Neural progenitor cell (in vitro differentiated cells): ENCODE results near the gene BPIFB2.

Source experiments
- EZH2phosphoT487 ChIP-seq: fragments of 200-600 bp; sonication (generic); IDR thresholded peaks from 2 replicates; pipeline ENCODE4 v1.6.1; 2017; ENCODE audit warnings: antibody characterized with exemption
- TF ChIP-seq, protein P1 (sequence below): fragments of 200-600 bp; sonication (generic); IDR thresholded peaks from 2 replicates; pipeline ENCODE4 v1.5.1; 2017; ENCODE audit warnings: antibody characterized with exemption, mild to moderate bottlenecking

DNA sequence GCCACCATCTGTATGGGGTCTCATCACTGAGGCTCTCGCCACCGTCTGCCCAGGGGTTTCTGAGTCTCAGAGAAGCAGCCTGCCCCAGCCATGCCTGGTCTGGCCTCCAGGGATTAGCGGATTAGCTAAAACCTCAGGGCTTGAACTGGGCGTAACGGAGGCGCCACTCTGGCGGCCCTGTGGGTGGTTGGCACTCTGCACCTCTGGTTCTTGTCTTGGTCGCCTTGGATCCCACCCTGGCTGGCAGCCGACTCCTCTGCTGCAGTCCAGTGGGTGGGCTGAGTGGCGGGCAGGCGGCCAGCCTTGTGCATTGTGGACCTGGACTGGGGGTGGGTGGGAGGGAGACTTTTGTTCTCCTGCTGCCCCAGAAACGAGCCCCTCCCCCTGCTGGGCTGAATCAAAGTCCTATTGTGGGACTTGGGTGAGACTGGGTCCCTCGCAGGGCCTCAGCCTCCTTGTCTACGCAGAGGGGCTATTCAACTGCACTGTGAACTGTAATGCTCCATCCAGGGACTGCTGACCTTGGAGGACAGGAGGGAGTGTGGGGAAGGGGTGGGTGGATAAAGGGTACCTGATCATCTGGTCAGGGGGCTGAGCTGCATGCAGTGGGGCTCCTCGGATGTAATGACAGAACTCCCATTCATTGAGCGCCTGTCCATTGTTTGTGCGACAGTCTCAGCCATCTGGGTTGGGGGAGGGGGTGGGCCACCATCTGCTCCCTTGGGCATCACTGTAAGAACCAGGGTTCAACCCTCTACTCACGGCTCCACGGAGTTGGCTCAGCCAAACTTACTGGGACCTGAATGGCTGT is 27.2 kb upstream of the BPIFB2 start:
- TF ChIP-seq, protein P1, sequence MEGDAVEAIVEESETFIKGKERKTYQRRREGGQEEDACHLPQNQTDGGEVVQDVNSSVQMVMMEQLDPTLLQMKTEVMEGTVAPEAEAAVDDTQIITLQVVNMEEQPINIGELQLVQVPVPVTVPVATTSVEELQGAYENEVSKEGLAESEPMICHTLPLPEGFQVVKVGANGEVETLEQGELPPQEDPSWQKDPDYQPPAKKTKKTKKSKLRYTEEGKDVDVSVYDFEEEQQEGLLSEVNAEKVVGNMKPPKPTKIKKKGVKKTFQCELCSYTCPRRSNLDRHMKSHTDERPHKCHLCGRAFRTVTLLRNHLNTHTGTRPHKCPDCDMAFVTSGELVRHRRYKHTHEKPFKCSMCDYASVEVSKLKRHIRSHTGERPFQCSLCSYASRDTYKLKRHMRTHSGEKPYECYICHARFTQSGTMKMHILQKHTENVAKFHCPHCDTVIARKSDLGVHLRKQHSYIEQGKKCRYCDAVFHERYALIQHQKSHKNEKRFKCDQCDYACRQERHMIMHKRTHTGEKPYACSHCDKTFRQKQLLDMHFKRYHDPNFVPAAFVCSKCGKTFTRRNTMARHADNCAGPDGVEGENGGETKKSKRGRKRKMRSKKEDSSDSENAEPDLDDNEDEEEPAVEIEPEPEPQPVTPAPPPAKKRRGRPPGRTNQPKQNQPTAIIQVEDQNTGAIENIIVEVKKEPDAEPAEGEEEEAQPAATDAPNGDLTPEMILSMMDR = no peak
- TF ChIP-seq EZH2phosphoT487 = no peak
